ENCODE data around the gene TTC21A.
A peak's percentile ranks its signal among the peaks of the same experiment; 100 is the strongest.

Gene TTC21A

DNA sequence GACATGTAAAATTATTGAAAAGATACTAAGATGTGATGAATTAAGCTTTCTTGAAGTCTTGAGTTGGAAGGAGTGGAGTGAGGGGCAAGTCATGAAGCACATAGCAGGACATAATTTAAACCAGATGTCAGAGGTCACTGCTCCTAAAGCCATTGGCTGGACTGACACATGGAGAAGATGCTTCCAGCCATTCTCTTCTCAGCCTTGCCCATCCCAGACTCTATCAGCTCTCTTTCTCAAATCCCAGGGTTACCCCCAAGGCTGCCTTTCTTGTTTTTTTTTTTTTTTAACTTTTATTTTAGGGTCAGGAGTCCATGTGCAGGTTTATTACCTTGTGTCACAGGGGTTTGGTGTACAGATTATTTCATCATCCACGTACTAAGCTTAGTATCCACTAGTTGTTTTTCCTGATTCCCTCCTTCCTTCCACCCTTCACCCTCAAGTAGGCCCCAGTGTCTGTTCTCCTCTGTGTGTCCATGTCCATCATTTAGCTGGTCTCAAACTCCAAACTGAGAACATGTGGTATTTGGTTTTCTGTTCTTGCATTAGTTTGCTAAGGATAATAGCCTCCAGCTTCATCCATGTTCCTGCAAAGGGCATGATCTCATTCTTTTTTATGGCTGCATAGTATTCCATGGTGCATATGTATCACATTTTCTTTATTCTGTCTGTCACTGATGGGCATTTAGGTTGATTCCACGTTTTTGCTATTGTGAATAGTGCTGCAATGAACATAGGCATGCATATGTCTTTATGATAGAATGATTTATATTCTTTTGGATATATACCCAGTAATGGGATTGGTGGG is 66.0 kb downstream of the TTC21A start:
- Mint-ChIP-seq H3K27me3 (no peaks in the 10 kb centered on the region), H3K36me3 (no peaks in the 10 kb centered on the region), H3K27ac (no peak overlapping the region), H3K9me3 (no peaks in the 10 kb centered on the region), H3K4me3 (no peak overlapping the region), H3K4me1 (peaks cover 9% of the 10 kb centered on the region)
- DNase-seq (ENCODE audit: low spot score in 2 of 2) (no peak), ATAC-seq (ENCODE audit: low read depth) (no peak)

GRCh38 chr3:39176025-39176714 is 68.7 kb downstream of the TTC21A start:
- no peaks in the 10 kb centered on the region for H3K27me3 Mint-ChIP-seq
- no peak overlapping the region for H3K27ac Mint-ChIP-seq
- no peak overlapping the region for H3K4me3 Mint-ChIP-seq
- ATAC-seq (ENCODE audit: low read depth) (no peak), DNase-seq (ENCODE audit: low spot score in 2 of 2) (no peak)
- no peaks in the 10 kb centered on the region for H3K36me3 Mint-ChIP-seq
- peaks cover 27% of the 10 kb centered on the region for H3K4me1 Mint-ChIP-seq
- no peaks in the 10 kb centered on the region for H3K9me3 Mint-ChIP-seq

DNA sequence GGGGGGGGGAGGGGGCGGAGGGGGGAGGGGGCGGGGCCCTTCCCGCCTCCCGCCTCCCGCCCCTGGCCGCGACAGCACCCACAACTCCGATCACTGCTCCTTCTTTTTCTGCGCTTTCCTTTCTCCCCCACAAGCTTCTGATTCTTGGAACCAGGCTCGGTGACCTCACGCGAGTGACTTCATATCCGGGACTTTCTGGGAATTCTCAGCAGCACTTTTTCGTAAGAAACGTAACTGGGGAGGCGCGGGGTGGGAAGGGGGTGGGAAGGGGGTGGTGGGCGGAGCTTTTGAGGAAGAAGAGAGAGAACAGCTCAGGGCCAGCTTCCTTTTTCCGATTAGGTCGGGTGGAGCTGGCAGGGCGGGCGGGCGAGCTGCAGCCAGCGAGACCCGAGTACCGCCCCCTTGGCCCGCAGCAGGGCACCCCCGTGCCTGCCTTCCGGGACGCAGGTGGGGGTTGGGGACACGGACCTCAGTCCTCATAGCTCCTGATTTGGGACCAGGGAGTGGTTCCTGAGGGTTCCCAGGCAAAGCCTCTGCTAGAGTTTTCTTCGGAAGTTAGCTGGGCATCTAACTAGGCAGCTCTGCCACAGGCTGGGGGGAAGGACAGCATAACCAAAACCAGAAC is 70.3 kb downstream of the TTC21A start:
- Mint-ChIP-seq H3K4me1 (peaks cover 30% of the 10 kb centered on the region), H3K36me3 (no peaks in the 10 kb centered on the region), H3K9me3 (no peaks in the 10 kb centered on the region), H3K27me3 (no peaks in the 10 kb centered on the region), H3K4me3 (peak overlapping the region; percentile 81), H3K27ac (peak overlapping the region; percentile 65)
- ATAC-seq (ENCODE audit: low read depth) (peak; percentile 40), DNase-seq (ENCODE audit: low spot score in 2 of 2) (peak; percentile 45 to 55)

- no peak for ATAC-seq (ENCODE audit: low read depth)
- DNase-seq (ENCODE audit: low spot score in 2 of 2) = no peak
- no peaks in the 10 kb centered on the region for H3K9me3 Mint-ChIP-seq
- H3K4me3 Mint-ChIP-seq = peak overlapping the region; percentile 31
- H3K27ac Mint-ChIP-seq = peak overlapping the region; percentile 51
- no peaks in the 10 kb centered on the region for H3K36me3 Mint-ChIP-seq
- no peaks in the 10 kb centered on the region for H3K27me3 Mint-ChIP-seq
- H3K4me1 Mint-ChIP-seq = peaks cover 30% of the 10 kb centered on the region
Observed at GRCh38 chr3:39178553-39178952, 71.1 kb downstream of the TTC21A start.

DNA sequence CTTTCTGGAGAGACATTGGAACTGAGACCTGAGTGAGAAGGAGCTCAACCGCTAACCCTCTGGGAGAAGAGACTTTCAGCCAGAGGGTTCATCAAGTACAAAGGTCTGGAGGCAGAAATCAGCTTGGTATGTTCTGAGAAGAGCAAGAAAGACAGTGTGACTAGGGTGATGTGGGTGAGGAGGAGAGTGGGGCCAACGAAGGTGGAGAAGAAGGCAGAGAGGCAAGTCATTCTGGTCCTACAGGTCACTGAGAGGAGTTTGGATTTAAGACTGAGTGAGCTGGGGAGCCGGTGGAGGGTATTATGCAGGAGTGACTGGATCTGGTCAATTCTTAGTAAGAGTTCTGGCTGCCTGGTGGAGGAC is 72.7 kb downstream of the TTC21A start:
- H3K27me3 Mint-ChIP-seq = no peaks in the 10 kb centered on the region
- no peak for ATAC-seq (ENCODE audit: low read depth)
- H3K4me1 Mint-ChIP-seq = peaks cover 28% of the 10 kb centered on the region

DNA sequence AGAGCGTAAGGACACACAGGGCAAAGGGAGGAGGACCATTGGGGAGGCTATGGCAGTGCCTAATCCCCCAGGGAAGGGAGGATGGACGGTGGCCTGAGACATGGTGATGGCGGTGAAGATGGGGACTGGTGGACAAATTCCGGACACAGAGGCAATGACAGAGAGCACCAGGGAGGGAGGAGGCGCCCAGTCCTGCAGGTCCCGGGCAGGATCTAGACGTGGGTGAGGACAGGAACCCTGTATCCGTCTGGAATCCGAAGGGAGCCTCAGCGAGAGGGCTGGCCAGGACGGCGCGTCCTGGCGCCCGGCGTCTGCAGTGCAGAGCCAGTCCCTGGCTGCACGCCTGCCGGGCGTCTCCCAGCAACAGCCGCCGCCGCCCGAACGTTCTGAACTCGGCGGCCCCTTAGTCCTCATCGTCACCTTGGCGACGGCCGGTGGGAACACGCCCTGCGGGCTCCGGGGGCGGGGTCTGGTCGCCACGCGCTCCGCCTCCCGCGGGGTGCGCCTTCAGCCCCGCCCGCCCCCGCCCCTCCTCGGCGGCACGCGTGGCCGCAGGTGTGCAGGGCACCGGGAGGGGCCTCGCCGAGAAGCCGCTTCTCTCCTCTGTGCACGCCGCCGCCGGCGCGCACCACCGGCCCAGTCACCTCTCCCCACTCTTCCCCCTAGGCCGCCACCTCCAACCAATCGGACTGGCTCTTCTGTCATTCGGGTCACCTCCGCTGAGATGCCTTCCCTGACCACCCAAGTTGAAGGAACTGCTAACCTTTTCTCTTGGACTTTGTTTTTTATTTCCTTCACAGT is 73.3 kb downstream of the TTC21A start:
- peaks cover 28% of the 10 kb centered on the region for H3K4me1 Mint-ChIP-seq

More for the DNA sequence above, 72.7 kb downstream of the TTC21A start:
- Mint-ChIP-seq H3K9me3 (no peaks in the 10 kb centered on the region), H3K4me3 (peak overlapping the region; percentile 80), H3K36me3 (no peaks in the 10 kb centered on the region), H3K27ac (peak overlapping the region; percentile 88)
- DNase-seq (ENCODE audit: low spot score in 2 of 2) = no peak

DNA sequence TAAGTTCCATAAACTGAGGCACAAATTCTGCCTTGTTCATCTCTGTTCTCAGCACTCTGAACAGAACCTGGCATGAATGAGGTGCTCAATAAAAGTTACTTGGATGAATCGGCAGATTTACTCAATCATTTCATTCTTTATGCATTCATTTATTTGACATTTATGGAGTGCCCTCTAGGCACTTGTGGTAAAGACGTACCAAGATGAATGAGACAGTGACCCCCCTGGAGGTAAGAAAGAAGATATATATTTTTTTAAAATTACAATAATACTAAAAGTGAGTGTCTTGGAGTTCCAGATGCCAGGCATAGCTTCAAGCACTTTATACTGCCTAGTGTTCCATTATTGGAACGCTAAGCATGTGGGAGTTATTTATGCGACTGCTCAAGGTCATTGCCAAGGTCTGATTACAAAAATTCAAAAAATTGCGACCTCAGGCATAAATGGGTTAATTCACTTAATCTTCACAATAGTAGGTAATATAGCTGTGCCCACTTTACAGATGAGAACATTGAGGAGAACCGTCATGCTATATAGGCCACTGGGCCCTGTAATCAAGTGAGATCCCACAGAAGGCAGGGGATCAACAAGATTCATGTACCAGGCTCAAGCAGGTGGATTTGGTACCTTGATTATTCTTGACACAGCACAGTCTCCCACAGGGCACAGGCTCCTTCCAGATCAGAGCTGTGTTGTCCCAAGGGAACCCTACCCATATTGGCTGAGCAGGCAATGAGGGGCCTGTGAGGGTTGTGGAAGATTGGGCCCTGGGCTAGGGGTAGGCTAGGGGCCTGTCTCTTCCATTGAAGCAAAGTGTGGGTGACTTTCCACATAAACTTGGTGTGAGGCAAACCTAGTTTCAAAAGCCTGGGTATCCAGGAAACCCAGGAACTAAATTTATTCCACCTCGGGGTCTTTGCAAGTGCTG is 74.2 kb downstream of the TTC21A start:
- no peaks in the 10 kb centered on the region for H3K36me3 Mint-ChIP-seq
- H3K27me3 Mint-ChIP-seq = no peaks in the 10 kb centered on the region
- H3K4me3 Mint-ChIP-seq = peak overlapping the region; percentile 51
- H3K9me3 Mint-ChIP-seq = no peaks in the 10 kb centered on the region
- H3K27ac Mint-ChIP-seq = peak overlapping the region; percentile 58
- ATAC-seq (ENCODE audit: low read depth) (no peak), DNase-seq (ENCODE audit: low spot score in 2 of 2) (no peak)
- peaks cover 28% of the 10 kb centered on the region for H3K4me1 Mint-ChIP-seq

More for the DNA sequence above, 73.3 kb downstream of the TTC21A start:
- peak; percentile 90 to 91 for DNase-seq (ENCODE audit: low spot score in 2 of 2)
- Mint-ChIP-seq H3K27ac (peak overlapping the region; percentile 88), H3K27me3 (no peaks in the 10 kb centered on the region), H3K4me3 (peak overlapping the region; percentile 80), H3K9me3 (no peaks in the 10 kb centered on the region), H3K36me3 (no peaks in the 10 kb centered on the region)
- peak; percentile 90 for ATAC-seq (ENCODE audit: low read depth)

- no peaks in the 10 kb centered on the region for H3K36me3 Mint-ChIP-seq
- no peak overlapping the region for H3K4me3 Mint-ChIP-seq
- ATAC-seq (ENCODE audit: low read depth) (no peak), DNase-seq (ENCODE audit: low spot score in 2 of 2) (no peak)
- H3K9me3 Mint-ChIP-seq = no peaks in the 10 kb centered on the region
- H3K27me3 Mint-ChIP-seq = no peaks in the 10 kb centered on the region
- H3K27ac Mint-ChIP-seq = no peak overlapping the region
- H3K4me1 Mint-ChIP-seq = peaks cover 21% of the 10 kb centered on the region
Observed at GRCh38 chr3:39183211-39184080, 76.0 kb downstream of the TTC21A start.

DNA sequence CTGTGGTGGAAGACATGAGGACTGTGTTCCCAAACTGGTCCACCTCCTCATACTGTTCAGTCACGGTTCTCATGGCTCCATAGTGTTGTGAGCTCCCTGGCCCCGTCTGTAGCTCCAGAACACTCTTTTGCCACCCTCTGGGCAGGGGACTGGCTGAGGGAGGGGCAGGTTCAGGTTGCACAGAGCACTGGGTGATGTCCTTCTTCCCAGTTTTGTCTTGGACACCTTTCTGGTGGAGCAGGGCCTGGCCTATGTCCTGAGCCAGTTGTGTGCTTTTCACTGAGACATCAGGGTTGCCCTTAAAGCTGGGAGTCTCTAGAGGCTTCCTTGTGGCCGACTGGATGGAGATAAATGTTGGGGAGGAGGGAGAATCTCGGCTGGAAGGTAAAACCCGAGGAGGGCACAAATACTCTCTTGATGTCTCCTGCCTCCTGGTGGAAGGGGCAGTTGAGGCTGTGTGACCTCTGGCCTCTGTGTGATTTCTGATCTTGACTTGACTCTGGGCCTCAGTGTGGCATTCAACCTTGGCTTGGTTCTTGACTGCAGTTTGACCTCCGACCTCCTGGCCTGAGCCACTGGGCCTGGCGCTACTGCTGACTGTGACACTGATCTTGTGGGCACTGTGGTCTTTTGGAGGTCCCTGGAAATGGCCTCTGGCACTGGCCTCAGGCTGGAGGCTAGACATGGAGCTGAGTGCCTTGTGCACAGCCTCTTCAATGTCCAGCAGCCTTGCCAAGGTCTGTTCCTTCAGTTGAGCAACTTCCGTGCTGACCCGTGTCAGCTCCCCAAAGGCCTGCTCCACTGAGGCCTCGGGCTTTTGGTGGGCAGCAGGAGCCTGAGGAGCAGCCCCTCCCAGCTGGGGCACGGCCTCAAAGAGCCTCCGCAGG is 76.8 kb downstream of the TTC21A start:
- DNase-seq (ENCODE audit: low spot score in 2 of 2) (no peak), ATAC-seq (ENCODE audit: low read depth) (no peak)
- Mint-ChIP-seq H3K4me1 (peaks cover 18% of the 10 kb centered on the region), H3K27ac (no peak overlapping the region), H3K9me3 (no peaks in the 10 kb centered on the region), H3K36me3 (no peaks in the 10 kb centered on the region), H3K4me3 (no peak overlapping the region), H3K27me3 (peaks cover 3% of the 10 kb centered on the region)

GRCh38 chr3:39184968-39185285 is 77.4 kb downstream of the TTC21A start:
- H3K27me3 Mint-ChIP-seq = peaks cover 5% of the 10 kb centered on the region
- no peaks in the 10 kb centered on the region for H3K36me3 Mint-ChIP-seq
- no peak for ATAC-seq (ENCODE audit: low read depth)
- peaks cover 18% of the 10 kb centered on the region for H3K4me1 Mint-ChIP-seq
- H3K27ac Mint-ChIP-seq = no peak overlapping the region
- no peaks in the 10 kb centered on the region for H3K9me3 Mint-ChIP-seq
- DNase-seq (ENCODE audit: low spot score in 2 of 2) = no peak
- no peak overlapping the region for H3K4me3 Mint-ChIP-seq

DNA sequence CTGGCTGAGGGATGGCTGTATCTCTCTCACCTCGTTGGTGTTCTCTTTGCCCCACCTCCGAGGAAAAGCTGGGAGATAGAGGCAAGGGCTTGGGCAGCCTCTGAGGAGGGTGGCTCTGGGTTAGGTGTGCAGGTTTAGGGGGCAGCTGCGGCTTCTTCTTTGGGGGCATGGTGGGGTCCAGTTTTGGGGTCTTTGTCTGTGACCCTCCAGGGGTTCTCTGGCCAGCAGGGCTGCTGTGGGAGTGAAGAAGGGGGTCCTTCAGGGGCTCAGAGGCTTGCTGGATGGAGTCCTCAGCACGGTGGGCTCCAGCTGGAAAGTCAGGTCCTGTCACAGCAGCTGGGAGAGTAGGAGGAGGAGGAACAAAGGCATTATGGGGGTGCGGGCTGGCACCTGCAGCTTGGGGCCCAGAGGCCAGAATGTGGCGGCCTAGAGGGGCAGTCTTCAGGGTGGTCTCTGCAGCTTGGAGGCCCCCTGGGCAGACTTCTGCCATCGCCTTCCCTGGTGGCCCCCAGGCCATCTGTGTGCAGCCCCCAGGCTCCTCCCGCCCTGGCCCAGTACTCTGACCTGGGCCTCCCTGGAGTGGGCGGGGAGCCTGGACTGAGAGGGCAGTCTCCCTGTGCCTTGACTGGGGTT is 78.0 kb downstream of the TTC21A start:
- Mint-ChIP-seq H3K4me1 (peaks cover 14% of the 10 kb centered on the region), H3K4me3 (no peak overlapping the region), H3K27ac (no peak overlapping the region), H3K9me3 (no peaks in the 10 kb centered on the region), H3K27me3 (peaks cover 5% of the 10 kb centered on the region), H3K36me3 (no peaks in the 10 kb centered on the region)
- no peak for ATAC-seq (ENCODE audit: low read depth)
- DNase-seq (ENCODE audit: low spot score in 2 of 2) = no peak
